ENCODE measurements around the gene ZCWPW1.

The ZCWPW1 gene

DNA sequence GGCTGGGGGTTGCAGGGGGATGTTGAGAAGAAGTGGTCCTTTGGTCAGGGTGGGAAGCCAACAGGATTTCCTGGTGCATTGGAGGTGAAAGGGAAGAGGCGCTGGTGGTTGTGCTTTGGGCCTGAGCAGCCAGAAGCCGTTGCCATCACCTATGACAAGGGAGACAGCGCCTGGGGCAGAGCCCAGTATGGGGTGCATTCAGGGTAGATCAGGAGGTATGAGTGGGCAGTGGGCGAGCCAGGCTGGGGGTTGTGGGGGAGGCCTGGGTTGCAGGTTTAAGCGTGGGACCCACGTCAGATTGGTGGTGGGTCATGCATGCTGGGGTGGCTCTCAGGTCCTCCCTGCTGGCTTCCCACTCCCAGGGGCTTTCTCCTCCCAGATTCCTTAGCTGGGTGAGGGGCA lies 76.8 kb downstream of the ZCWPW1 start:
- no peak for DNase-seq

Data from NCI-H748 treated with DMSO at 0.1 percent for 48 hours (cell line).